HG03520 (cell line): Measurements from ENCODE around the gene GRID2IP.
"Not testable (repeated sequence)": the region's sequence is repeated elsewhere in the genome, so short reads cannot be mapped to it uniquely, and the experiment has no call there.

Experiments
- ATAC-seq: cut with Tn5 transposase; IDR thresholded peaks from one replicate; pipeline ENCODE4 v1.9.1; 2021; ENCODE audit warnings: mild to moderate bottlenecking, moderate library complexity; ENCODE audit not compliant: unreplicated experiment

GRID2IP gene

GRCh38 chr7:6453734-6454133 is 97.5 kb downstream of the GRID2IP start:
- ATAC-seq, result no peak

- ATAC-seq, result no peak
Observed at GRCh38 chr7:6451224-6451705, 100.0 kb downstream of the GRID2IP start.

GRCh38 chr7:6450591-6450990 is 100.7 kb downstream of the GRID2IP start:
- not testable (repeated sequence) for ATAC-seq

- ATAC-seq, result not testable (repeated sequence)
Observed at GRCh38 chr7:6449884-6450283, 101.4 kb downstream of the GRID2IP start.

GRCh38 chr7:6448943-6449543 is 102.2 kb downstream of the GRID2IP start:
- ATAC-seq, result no peak

- peak; percentile 70 for ATAC-seq
Observed at GRCh38 chr7:6447581-6448199, 103.6 kb downstream of the GRID2IP start, which contains the start of gene DAGLB. DAGLB (minus strand) TSS chr7:6447954; CDS start chr7:6447842, 112 bp downstream.
